HEK293 (cell line): ENCODE data around the gene ACSF2.

Source experiments
- BCL11A ChIP-seq: fragments of 450-650 bp; formaldehyde crosslinking; IDR thresholded peaks from 2 replicates; pipeline ENCODE4 v1.5.1; 2016; ENCODE audit warnings: low read depth, missing biosample characterization, missing genetic modification characterization
- KLF7 ChIP-seq: fragments of 450-650 bp; formaldehyde crosslinking; IDR thresholded peaks from 2 replicates; pipeline ENCODE4 v1.5.1; 2016; ENCODE audit warnings: missing biosample characterization, missing genetic modification characterization, borderline replicate concordance
- PRDM1 ChIP-seq: fragments of 450-650 bp; formaldehyde crosslinking; IDR thresholded peaks from 2 replicates; pipeline ENCODE4; 2016; ENCODE audit warnings: missing biosample characterization, missing genetic modification characterization
- ZBTB44 ChIP-seq: fragments of 450-650 bp; IDR thresholded peaks from 2 replicates; pipeline ENCODE4 v1.5.1; 2018; ENCODE audit warnings: missing biosample characterization, mild to moderate bottlenecking, missing genetic modification characterization
- ZFP3 ChIP-seq: fragments of 450-650 bp; formaldehyde crosslinking; IDR thresholded peaks from 2 replicates; pipeline ENCODE4 v1.5.1; 2016; ENCODE audit warnings: low read depth, missing biosample characterization, missing genetic modification characterization
- ZNF302 ChIP-seq: fragments of 450-650 bp; formaldehyde crosslinking; IDR thresholded peaks from 2 replicates; pipeline ENCODE4 v1.5.1; 2016; ENCODE audit warnings: missing biosample characterization, missing genetic modification characterization, low read depth
- ZNF335 ChIP-seq: fragments of 450-650 bp; formaldehyde crosslinking; conservative IDR thresholded peaks from 2 replicates; pipeline ENCODE4 v1.5.1; 2016; ENCODE audit warnings: missing biosample characterization, missing genetic modification characterization
- ZNF354C ChIP-seq: fragments of 450-650 bp; formaldehyde crosslinking; IDR thresholded peaks from 2 replicates; pipeline ENCODE4 v1.5.1; 2016; ENCODE audit warnings: missing biosample characterization, missing genetic modification characterization, low read depth, borderline replicate concordance
- ZNF416 ChIP-seq: fragments of 450-650 bp; formaldehyde crosslinking; IDR thresholded peaks from 2 replicates; pipeline ENCODE4 v1.5.1; 2016; ENCODE audit warnings: missing biosample characterization, missing genetic modification characterization
- ZNF449 ChIP-seq: fragments of 450-650 bp; formaldehyde crosslinking; IDR thresholded peaks from 2 replicates; pipeline ENCODE4 v1.5.1; 2017; ENCODE audit warnings: missing biosample characterization, mild to moderate bottlenecking, missing genetic modification characterization, moderate library complexity
- ZNF629 ChIP-seq: fragments of 450-650 bp; formaldehyde crosslinking; IDR thresholded peaks from 2 replicates; pipeline ENCODE4 v1.5.1; 2017; ENCODE audit warnings: missing biosample characterization, missing genetic modification characterization
- ZNF768 ChIP-seq: fragments of 450-650 bp; formaldehyde crosslinking; IDR thresholded peaks from 2 replicates; pipeline ENCODE4 v1.5.1; 2018; ENCODE audit warnings: missing biosample characterization, mild to moderate bottlenecking, missing genetic modification characterization
- TF ChIP-seq, protein P1 (sequence below): fragments of 450-650 bp; formaldehyde crosslinking; IDR thresholded peaks from 2 replicates; pipeline ENCODE4 v1.5.1; 2016; ENCODE audit warnings: missing biosample characterization, missing genetic modification characterization
- TF ChIP-seq, protein P2 (sequence below): IDR thresholded peaks from 2 replicates; pipeline ENCODE4 v1.6.1; 2011; ENCODE audit warnings: mild to moderate bottlenecking, low read depth, low read length, borderline replicate concordance

DNA sequence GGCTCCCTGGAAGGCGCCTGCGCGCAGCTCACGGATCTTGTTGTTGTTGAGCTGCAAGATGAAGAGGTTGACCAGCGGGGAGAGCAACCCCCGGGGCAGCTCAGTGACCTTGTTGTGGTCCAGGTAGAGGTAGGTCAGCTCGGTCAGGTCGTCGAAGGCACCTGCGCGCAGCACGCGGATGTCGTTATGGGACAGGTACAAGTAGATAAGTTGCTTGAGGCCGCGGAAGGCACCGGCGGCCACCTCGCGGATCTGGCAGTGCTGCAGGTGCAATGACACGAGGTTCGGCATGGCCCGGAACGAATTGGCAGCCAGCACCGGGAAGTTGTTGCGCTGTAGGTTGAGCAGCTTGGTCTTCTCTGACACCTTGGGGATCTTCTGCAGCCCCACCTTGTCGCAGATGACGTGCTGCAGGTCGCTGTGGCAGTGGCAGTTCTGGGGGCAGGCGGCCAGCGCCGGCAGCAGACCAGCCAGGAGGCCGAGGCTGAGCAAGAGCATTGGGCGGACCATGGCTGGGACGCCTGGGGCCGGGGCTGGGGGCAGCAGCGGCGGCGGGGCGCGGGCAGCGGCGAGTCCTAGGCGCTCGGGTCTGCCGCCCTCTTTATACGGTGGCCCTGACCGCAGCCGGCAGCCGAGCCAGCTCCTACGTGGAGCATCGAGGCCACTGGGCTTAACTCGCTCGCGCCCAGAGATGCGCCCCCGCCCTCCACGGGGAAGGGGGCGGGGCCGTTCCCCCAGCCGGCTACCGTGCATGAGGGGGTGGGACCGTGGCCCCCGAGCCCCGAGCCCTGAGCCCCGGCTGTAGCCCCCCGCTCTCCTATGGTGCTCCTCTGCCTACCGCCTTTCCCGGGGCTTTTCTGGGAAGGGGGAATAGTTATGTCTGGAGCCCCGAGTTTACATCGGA is 42.5 kb downstream of the ACSF2 start, which contains the start of gene CHAD:
- TF ChIP-seq ZNF354C (tag by site-specific recombination) (no peak), ZFP3 (no peak), KLF7 (tag by site-specific recombination) (no peak), ZNF416 (tag by site-specific recombination) (no peak), ZNF768 (no peak), ZNF629 (tag by site-specific recombination) (no peak), ZNF302 (no peak), PRDM1 (tag by site-specific recombination) (no peak), BCL11A (no peak), ZNF449 (no peak), ZBTB44 (tag by site-specific recombination) (no peak), ZNF335 (tag by site-specific recombination) (no peak)
- TF ChIP-seq, protein P1, sequence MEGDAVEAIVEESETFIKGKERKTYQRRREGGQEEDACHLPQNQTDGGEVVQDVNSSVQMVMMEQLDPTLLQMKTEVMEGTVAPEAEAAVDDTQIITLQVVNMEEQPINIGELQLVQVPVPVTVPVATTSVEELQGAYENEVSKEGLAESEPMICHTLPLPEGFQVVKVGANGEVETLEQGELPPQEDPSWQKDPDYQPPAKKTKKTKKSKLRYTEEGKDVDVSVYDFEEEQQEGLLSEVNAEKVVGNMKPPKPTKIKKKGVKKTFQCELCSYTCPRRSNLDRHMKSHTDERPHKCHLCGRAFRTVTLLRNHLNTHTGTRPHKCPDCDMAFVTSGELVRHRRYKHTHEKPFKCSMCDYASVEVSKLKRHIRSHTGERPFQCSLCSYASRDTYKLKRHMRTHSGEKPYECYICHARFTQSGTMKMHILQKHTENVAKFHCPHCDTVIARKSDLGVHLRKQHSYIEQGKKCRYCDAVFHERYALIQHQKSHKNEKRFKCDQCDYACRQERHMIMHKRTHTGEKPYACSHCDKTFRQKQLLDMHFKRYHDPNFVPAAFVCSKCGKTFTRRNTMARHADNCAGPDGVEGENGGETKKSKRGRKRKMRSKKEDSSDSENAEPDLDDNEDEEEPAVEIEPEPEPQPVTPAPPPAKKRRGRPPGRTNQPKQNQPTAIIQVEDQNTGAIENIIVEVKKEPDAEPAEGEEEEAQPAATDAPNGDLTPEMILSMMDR (tag by site-specific recombination) = no peak
- TF ChIP-seq, protein P2, sequence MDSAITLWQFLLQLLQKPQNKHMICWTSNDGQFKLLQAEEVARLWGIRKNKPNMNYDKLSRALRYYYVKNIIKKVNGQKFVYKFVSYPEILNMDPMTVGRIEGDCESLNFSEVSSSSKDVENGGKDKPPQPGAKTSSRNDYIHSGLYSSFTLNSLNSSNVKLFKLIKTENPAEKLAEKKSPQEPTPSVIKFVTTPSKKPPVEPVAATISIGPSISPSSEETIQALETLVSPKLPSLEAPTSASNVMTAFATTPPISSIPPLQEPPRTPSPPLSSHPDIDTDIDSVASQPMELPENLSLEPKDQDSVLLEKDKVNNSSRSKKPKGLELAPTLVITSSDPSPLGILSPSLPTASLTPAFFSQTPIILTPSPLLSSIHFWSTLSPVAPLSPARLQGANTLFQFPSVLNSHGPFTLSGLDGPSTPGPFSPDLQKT = no peak
